Fibroblast of lung (primary cell): ENCODE data around the gene FTCDNL1. TPM values are rescaled to one million over a fixed set of nuclear protein-coding genes. Genes with fewer than 3 reads are reported as not detected.

Experiments
- DNase-seq, 2 donors: peaks; one replicate each; pipeline versions ENCODE4 v3.0.0 to v3.0.0-alpha.2; 2010; ENCODE audit warnings: low read depth in 2 of 2
- H2AFZ ChIP-seq: 2 replicates; pipeline ENCODE4 v1.5.1; 2012; ENCODE audit warnings: low read length, control low read depth, inconsistent platforms
- H3K27ac ChIP-seq: 2 replicates; pipeline ENCODE4 v1.5.1; 2011; ENCODE audit warnings: low read length, control low read depth; ENCODE audit not compliant: insufficient read depth
- H3K27me3 ChIP-seq: 2 replicates; pipeline ENCODE4 v1.5.1; 2011; ENCODE audit warnings: mild to moderate bottlenecking, low read length; ENCODE audit not compliant: control insufficient read depth, insufficient read depth
- H3K36me3 ChIP-seq: 2 replicates; pipeline ENCODE4 v1.5.1; 2011; ENCODE audit warnings: low read length; ENCODE audit not compliant: control insufficient read depth, insufficient read depth
- H3K4me1 ChIP-seq: 2 replicates; pipeline ENCODE4 v1.5.1; 2011; ENCODE audit warnings: low read length; ENCODE audit not compliant: control insufficient read depth, insufficient read depth; ENCODE audit errors: extremely low read depth
- H3K4me2 ChIP-seq: 2 replicates; pipeline ENCODE4 v1.5.1; 2011; ENCODE audit warnings: low read length, control low read depth; ENCODE audit not compliant: insufficient read depth; ENCODE audit errors: extremely low read depth
- H3K4me3 ChIP-seq, 4 experiments: fragments of 200-600 bp in 1 of 4; sonication (generic) in 1 of 4; replicated peaks in 1 of 4; 2 replicates each; pipeline ENCODE4 v1.5.1; 2011 to 2016; ENCODE audit warnings: low read length in 4 of 4, low read depth in 3 of 4, mild to moderate bottlenecking in 3 of 4, control low read depth in 2 of 4, inconsistent platforms in 1 of 4, mixed read lengths in 1 of 4; ENCODE audit not compliant: insufficient read depth in 1 of 4; ENCODE audit errors: control extremely low read depth in 1 of 4
- H3K79me2 ChIP-seq: 2 replicates; pipeline ENCODE4 v1.5.1; 2012; ENCODE audit warnings: mild to moderate bottlenecking, low read length, inconsistent platforms; ENCODE audit not compliant: control insufficient read depth, insufficient read depth
- H3K9ac ChIP-seq: 2 replicates; pipeline ENCODE4 v1.5.1; 2011; ENCODE audit warnings: mild to moderate bottlenecking, low read length, control low read depth; ENCODE audit not compliant: insufficient read depth
- H3K9me3 ChIP-seq: 2 replicates; pipeline ENCODE4 v1.5.1; 2012; ENCODE audit warnings: low read depth, low read length; ENCODE audit not compliant: control insufficient read depth, insufficient read depth
- H4K20me1 ChIP-seq: 2 replicates; pipeline ENCODE4 v1.5.1; 2011; ENCODE audit warnings: low read length; ENCODE audit not compliant: control insufficient read depth, insufficient read depth; ENCODE audit errors: extremely low read depth
- EZH2 ChIP-seq: IDR thresholded peaks from 2 replicates; pipeline ENCODE4 v1.5.1; 2012; ENCODE audit warnings: low read length, control low read depth, mild to moderate bottlenecking; ENCODE audit errors: missing control alignments
- polyA plus RNA-seq, 2 donors: library from polyadenylated mRNA; depleted of rRNA in 1 of 2; stranded (reverse) in 1 of 2; unstranded in 1 of 2; fragments of >200 nt; gene quantifications; 2 replicates each; pipeline ENCODE4 v1.2.1, GENCODE V29; 2011 to 2012; ENCODE audit warnings: missing spikeins in 1 of 2
- total RNA-seq: library from RNA; depleted of rRNA; stranded (reverse); fragments of >200 nt; gene quantifications from 2 replicates; pipeline ENCODE4 v1.2.1, GENCODE V29; 2014
- TF ChIP-seq, protein P1 (sequence below), 2 donors: IDR thresholded peaks in 1 of 2; conservative IDR thresholded peaks in 1 of 2; 1 replicate in 1 of 2; 2 replicates in 1 of 2; pipeline ENCODE4 v1.5.1; 2011 to 2012; ENCODE audit warnings: low read length in 2 of 2, control low read depth in 1 of 2, inconsistent platforms in 1 of 2, low read depth in 1 of 2, mild to moderate bottlenecking in 1 of 2

Gene FTCDNL1
- total and polyA plus RNA-seq, 2 donors (not counting 1 experiment from before 2014, with no cell fraction given), result 1.0 to 3.6 TPM

DNA sequence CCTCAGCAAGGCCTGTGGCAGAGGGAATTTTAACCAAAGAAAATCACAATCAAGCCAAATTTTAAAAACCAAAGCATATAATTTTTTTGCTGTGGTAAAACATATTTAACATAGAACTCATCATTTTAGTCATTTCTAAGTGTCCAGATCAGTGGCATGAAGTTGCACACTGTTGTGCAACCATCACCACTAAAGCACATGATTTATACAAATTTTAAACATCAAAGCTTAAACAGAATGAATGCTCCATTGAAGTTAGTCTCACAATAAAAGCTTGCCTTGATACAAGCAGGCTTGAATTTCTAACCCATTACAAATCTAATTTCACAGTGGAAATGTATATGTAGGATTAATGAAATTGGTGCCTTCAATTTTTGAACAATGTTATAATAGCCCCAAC, 31.2 kb downstream of the FTCDNL1 start:
- no peaks in the 10 kb centered on the region for H3K27me3 ChIP-seq
- no peaks in the 10 kb centered on the region for H4K20me1 ChIP-seq
- no peak overlapping the region for H3K27ac ChIP-seq
- H2AFZ ChIP-seq, result no peak overlapping the region
- no peaks in the 10 kb centered on the region for H3K4me1 ChIP-seq
- no peaks in the 10 kb centered on the region for H3K36me3 ChIP-seq
- no peaks in the 10 kb centered on the region for H3K79me2 ChIP-seq
- H3K9ac ChIP-seq, result no peak overlapping the region
- DNase-seq, result peak in 1 of 2 donors; percentile 43
- no peak overlapping the region for H3K4me3 ChIP-seq
- TF ChIP-seq, protein P1, sequence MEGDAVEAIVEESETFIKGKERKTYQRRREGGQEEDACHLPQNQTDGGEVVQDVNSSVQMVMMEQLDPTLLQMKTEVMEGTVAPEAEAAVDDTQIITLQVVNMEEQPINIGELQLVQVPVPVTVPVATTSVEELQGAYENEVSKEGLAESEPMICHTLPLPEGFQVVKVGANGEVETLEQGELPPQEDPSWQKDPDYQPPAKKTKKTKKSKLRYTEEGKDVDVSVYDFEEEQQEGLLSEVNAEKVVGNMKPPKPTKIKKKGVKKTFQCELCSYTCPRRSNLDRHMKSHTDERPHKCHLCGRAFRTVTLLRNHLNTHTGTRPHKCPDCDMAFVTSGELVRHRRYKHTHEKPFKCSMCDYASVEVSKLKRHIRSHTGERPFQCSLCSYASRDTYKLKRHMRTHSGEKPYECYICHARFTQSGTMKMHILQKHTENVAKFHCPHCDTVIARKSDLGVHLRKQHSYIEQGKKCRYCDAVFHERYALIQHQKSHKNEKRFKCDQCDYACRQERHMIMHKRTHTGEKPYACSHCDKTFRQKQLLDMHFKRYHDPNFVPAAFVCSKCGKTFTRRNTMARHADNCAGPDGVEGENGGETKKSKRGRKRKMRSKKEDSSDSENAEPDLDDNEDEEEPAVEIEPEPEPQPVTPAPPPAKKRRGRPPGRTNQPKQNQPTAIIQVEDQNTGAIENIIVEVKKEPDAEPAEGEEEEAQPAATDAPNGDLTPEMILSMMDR (conservative IDR thresholded peaks at IDR 0.05 in 1 of 2, IDR thresholded peaks at IDR 0.05 in 1 of 2; ENCODE audit: low read depth in 1 of 2, low read length in 2 of 2), result no peak
- no peak for TF ChIP-seq EZH2
- no peak overlapping the region for H3K4me2 ChIP-seq
- no peaks in the 10 kb centered on the region for H3K9me3 ChIP-seq

DNA sequence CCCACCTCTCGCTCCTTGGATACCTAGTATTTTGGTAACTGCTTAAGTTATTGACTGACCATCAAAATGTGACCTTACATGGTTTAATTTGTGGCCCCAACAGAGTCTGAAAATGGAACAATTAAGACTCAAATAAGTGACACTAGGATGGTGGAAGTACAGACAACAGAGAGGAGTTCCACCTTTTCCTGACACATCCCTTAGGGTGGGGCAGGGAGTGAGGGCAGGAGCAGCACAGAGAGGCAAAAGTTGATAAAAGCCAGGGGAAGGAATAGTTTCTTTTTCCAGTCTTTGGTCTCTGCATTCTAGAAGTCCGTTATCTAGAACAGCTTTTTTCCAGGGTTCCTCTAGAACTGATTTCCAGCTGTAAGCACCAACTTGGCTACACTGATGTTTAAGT, 32.2 kb downstream of the FTCDNL1 start:
- Histone ChIP-seq H3K4me2 (no peak overlapping the region), H3K9ac (no peak overlapping the region), H3K79me2 (no peaks in the 10 kb centered on the region), H2AFZ (no peak overlapping the region), H3K27ac (no peak overlapping the region), H3K4me3 (no peak overlapping the region), H3K36me3 (no peaks in the 10 kb centered on the region), H3K4me1 (no peaks in the 10 kb centered on the region), H3K9me3 (no peaks in the 10 kb centered on the region), H3K27me3 (no peaks in the 10 kb centered on the region), H4K20me1 (no peaks in the 10 kb centered on the region)
- no peak for DNase-seq
- TF ChIP-seq, protein P1 (conservative IDR thresholded peaks at IDR 0.05 in 1 of 2, IDR thresholded peaks at IDR 0.05 in 1 of 2; ENCODE audit: low read depth in 1 of 2, low read length in 2 of 2), result no peak
- TF ChIP-seq EZH2, result no peak

DNA sequence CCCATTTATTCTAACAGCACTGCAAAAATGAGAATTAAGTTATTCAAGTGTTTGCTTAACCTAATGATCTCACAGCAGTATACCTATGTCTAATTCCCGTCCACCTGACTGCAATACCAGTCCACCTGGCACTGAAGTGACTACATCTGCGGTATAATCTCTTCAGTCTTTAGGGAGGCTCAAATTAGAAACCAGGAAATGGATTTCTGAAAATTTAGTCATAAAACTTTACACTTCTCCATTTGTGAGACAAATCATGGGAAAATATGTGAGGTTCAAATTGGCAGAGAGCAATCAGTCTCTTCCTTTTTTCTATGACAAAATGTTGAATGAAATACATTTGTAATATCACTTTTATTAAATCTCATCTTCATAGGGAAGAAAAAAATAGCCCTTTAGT, 33.0 kb downstream of the FTCDNL1 start:
- Histone ChIP-seq H3K9me3 (no peaks in the 10 kb centered on the region), H3K27me3 (no peaks in the 10 kb centered on the region), H4K20me1 (no peaks in the 10 kb centered on the region), H3K79me2 (no peaks in the 10 kb centered on the region), H3K27ac (no peak overlapping the region), H2AFZ (no peak overlapping the region), H3K4me3 (no peak overlapping the region), H3K36me3 (no peaks in the 10 kb centered on the region), H3K4me2 (no peak overlapping the region), H3K4me1 (no peaks in the 10 kb centered on the region), H3K9ac (no peak overlapping the region)
- DNase-seq, result no peak
- TF ChIP-seq EZH2, result no peak
- TF ChIP-seq, protein P1 (conservative IDR thresholded peaks at IDR 0.05 in 1 of 2, IDR thresholded peaks at IDR 0.05 in 1 of 2; ENCODE audit: low read depth in 1 of 2, low read length in 2 of 2), result no peak
